NCI-H748 (cell line): ENCODE measurements around the gene FTO.

ENCODE experiments used
- DNase-seq: peaks from one replicate; lab custom pipeline; 2025; ENCODE audit not compliant: unreplicated experiment; lab: John Stamatoyannopoulos, UW

The FTO gene

GRCh38 chr16:53752560-53752959 lies 48.6 kb downstream of the FTO start:
- no peak for DNase-seq

GRCh38 chr16:53753431-53753830 lies 49.5 kb downstream of the FTO start:
- no peak for DNase-seq

DNA sequence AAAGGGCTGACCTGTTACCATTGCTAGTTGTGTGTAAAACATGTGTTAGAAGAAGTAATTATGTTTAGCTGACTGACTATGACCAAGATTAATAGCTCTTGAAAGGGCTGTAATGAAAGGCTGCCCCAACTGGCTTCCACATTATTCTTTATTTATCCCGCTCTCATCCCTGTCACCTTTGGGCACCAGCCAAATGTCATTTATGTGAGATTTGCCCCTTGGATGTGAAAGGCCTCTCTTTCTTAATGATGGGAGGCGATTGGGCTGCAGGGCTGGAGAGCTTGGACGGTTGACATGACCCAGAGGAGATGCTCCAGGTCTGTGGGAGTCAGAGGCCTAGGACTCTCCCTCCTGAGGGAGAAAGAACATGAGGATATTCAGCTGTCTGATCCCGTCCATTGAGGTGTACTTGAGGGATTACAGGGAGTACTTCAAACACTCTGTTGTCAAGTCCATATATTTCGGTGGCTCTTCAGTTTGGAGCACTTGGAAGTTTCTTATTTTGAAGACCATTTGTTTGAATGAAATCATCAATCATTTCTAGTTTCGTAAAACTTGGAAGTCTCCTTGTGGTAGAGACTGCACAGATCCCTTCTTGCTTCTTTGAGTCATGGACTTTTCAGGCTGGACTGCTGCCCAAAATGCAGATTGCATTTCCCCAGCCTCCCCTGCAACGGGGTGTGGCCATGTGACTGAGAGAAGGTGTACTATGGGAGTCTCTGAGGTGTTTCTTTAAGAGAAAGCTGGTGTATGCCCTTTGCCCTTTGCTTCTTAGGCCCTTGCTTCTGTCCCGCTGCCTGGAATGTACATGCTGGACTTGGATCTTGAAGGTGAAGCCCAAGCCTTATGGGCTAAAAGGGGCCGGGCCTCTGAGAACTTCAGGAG lies 51.3 kb downstream of the FTO start:
- peak; percentile 88 for DNase-seq

- peak; percentile 47 for DNase-seq
These were observed 52.5 kb downstream of the FTO start for GRCh38 chr16:53756275-53756996.

- no peak for DNase-seq
These were observed 54.1 kb downstream of the FTO start for GRCh38 chr16:53757971-53758609.

GRCh38 chr16:53761962-53762703 lies 58.2 kb downstream of the FTO start:
- no peak for DNase-seq

DNA sequence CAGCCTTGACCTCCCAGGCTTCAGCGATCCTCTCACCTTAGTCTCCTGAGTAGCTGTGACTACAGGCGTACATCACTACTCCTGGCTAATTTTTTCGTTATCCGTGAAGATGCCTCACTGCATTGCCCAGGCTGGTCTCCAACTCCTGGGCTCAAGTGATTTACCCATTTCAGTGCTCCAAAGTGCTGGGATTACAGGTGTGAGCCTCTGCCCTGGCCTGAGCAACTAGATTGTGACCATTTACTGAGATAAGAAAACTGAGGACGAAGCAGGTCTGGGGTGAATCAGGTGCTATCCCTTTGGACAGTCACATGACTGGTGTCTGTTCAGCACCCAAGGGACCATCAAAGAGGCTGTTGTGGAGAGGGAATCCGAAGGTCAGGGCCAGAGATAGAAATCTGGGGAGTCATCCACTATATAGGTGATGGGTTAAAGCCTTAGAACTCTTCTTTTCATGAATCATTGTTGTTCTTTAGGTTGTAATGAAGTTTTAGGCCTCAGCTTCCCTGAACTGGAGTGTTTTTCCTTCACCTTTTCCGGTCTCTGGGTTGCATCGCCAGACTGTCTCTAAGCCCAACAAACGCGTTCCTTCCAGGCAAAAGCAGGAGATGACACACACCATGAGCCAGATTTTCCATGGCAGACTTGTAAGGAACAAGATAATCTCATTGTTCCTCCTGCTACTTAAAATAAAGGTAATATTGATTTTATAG lies 62.5 kb downstream of the FTO start:
- no peak for DNase-seq

- DNase-seq, result no peak
These were observed 64.2 kb downstream of the FTO start for GRCh38 chr16:53768167-53768566.

DNA sequence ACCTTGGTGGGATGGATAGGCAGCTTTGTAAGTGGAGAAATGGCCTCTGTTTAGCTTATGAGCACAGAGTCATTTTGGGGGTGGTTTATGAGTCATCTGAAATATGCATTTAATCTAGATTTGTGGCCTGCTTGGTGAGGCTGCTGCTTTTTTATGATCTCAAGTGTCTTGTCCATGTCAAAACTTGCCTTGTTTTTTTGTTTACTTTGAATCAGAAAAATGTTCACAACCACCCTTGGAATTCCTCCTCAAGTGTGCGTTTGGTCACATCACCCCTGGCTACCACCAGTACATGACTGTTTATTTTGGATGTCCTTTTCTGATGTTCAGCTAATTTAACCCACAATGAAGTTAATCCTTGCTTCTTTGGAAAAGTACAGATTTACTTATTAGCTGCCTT lies 64.6 kb downstream of the FTO start:
- DNase-seq, result no peak

- DNase-seq, result no peak
These were observed 65.2 kb downstream of the FTO start for GRCh38 chr16:53769185-53769584.

GRCh38 chr16:53769787-53770186 lies 65.8 kb downstream of the FTO start:
- DNase-seq, result no peak

DNA sequence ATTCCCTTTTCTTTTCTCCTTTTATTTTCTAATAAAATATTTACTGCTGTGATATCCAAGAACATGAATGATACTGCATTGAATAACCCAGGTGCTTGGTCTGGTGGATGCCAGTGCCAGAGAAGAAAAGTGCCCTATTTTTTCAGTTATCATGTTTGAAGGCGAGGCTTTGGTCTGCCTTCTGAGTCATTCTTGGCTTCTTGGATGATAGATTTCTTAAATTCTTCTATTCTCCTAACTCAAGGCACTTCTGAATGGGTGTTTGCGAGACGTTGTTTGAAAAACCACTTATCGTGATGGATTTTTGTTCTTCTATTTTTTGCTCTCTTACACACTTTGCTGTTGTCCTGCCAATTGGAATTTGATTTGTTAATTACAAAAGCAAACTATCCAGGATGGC lies 66.7 kb downstream of the FTO start:
- DNase-seq, result no peak

DNA sequence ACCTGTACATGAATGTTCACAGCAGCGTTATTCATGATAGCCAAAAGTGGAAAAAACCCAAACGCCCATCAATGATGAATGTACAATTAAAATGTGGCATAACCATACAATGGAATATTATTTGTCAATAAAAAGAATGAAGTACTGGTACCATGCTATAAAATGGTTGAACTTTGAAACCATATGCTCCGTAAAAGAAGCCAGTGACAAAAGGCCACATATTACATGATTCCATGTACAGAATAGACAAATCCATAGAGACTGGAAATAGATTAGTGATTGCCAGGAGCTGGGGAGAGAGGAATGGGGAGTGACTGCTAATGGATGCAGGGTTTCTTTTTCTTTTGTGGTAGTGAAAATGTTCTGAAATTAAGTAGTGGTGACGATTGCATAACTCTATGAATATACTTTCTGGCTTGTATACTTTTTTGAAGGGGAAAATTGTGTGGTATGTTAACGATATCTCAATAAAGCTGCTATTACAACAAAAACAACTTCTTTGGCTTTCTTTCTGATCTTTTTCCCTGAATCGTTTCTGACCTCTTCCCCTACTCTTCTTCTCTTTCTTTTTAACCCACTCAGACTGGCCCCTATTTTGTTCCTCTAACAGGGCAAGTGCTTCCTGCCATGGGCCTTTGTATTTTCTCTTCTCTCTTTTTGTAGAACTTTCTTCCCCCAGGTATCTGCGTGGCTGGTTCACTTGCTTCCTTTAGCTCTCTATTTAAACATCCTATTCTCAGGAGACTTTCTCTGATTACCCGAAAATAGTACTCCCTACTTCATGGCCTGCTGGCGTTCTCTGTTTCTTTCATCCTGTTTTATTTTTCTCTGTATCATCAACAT lies 67.9 kb downstream of the FTO start:
- DNase-seq, result no peak

DNA sequence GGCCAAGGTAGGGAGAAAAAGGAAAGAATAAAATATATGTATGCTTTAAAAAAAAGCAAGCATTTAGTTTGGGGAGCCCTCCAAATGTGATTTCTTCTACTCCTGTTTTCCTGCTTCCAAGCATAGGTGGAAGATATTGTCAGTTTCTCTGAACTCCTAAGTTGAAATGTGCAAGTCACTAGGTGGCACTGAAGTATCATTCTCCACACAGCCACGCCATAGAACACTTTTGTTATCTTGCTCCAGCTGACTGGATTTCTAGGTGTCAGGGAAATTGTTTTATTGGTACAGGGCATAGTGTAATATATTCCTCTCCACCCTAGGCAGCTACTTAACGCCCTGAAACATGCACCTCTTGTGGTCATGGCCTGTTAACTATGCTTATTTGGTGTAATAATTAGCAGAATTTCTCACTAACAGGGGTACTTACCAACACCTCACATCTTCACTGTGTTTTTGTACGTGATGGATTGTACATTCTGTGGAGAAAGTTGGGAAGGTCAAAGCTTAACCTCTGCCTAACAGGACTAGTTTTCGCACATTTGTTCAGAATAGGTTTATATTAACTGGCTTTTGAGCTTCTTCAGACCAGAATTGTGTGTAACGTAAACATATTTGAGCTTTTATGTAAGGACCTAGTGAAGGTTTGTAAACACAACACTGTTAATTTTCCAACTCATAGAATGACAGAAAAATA lies 69.3 kb downstream of the FTO start:
- DNase-seq, result peak; percentile 67

- DNase-seq, result no peak
These were observed 69.9 kb downstream of the FTO start for GRCh38 chr16:53773881-53774280.

DNA sequence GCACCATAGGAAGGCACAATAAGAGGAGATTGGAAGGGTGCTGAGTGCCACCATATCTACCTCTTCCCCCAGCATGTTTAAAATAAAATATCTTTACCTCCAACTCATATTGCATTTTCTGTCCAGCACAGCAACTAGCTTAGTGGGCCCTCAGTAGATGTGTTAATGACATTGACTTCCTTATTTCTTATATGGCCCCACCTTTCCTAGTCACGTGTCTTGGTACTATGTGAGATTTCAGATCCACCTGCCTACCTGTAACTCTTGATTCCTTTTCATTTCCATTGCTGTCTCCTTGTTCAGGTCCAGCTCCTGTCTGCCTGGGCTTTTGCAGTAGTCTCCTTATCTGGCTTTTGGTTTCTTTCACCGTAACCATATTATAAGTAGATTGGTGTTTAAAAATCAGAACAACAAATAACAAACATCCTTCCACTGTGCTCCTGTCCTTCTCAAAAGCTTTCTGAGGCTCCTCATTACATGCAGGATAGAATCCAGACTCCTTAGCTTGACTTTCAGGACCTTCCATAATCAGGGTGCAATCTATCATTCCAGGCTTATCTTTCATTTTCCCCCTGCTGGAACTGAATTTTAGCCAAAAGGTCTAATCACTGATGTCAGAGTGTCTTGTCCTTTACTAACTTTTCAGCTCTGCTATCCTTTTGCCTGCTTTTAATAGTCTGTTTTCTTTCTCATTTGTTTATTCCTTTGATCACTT lies 71.3 kb downstream of the FTO start:
- DNase-seq, result no peak

GRCh38 chr16:53775821-53776431 lies 72.0 kb downstream of the FTO start:
- peak; percentile 68 for DNase-seq

GRCh38 chr16:53779186-53779585 lies 75.2 kb downstream of the FTO start:
- DNase-seq, result no peak
